ENCODE measurements around the gene ARF1.

Gene ARF1

DNA sequence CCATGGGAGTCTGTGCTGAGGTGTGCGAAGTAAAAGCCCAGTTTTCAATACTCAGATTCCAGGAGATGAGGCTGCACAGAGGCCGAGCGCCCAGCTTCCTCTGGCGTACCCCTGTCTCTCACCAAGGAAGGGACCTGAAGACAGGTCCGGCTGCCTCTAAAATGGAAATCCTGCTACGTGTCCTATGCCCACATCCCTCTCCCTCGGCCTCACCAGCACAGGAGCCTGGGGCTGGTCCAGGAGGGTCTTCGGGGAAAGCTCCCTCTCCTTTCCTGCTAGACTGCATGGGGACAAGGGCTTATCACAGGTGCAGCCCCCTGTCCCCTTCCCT lies 26.2 kb downstream of the ARF1 start:
- TF ChIP-seq, protein P1, sequence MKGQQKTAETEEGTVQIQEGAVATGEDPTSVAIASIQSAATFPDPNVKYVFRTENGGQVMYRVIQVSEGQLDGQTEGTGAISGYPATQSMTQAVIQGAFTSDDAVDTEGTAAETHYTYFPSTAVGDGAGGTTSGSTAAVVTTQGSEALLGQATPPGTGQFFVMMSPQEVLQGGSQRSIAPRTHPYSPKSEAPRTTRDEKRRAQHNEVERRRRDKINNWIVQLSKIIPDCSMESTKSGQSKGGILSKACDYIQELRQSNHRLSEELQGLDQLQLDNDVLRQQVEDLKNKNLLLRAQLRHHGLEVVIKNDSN (IDR thresholded peaks at IDR 0.05), result no peak
- TF ChIP-seq, protein P2, sequence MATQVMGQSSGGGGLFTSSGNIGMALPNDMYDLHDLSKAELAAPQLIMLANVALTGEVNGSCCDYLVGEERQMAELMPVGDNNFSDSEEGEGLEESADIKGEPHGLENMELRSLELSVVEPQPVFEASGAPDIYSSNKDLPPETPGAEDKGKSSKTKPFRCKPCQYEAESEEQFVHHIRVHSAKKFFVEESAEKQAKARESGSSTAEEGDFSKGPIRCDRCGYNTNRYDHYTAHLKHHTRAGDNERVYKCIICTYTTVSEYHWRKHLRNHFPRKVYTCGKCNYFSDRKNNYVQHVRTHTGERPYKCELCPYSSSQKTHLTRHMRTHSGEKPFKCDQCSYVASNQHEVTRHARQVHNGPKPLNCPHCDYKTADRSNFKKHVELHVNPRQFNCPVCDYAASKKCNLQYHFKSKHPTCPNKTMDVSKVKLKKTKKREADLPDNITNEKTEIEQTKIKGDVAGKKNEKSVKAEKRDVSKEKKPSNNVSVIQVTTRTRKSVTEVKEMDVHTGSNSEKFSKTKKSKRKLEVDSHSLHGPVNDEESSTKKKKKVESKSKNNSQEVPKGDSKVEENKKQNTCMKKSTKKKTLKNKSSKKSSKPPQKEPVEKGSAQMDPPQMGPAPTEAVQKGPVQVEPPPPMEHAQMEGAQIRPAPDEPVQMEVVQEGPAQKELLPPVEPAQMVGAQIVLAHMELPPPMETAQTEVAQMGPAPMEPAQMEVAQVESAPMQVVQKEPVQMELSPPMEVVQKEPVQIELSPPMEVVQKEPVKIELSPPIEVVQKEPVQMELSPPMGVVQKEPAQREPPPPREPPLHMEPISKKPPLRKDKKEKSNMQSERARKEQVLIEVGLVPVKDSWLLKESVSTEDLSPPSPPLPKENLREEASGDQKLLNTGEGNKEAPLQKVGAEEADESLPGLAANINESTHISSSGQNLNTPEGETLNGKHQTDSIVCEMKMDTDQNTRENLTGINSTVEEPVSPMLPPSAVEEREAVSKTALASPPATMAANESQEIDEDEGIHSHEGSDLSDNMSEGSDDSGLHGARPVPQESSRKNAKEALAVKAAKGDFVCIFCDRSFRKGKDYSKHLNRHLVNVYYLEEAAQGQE (IDR thresholded peaks at IDR 0.05; ENCODE audit: low read depth), result no peak

DNA sequence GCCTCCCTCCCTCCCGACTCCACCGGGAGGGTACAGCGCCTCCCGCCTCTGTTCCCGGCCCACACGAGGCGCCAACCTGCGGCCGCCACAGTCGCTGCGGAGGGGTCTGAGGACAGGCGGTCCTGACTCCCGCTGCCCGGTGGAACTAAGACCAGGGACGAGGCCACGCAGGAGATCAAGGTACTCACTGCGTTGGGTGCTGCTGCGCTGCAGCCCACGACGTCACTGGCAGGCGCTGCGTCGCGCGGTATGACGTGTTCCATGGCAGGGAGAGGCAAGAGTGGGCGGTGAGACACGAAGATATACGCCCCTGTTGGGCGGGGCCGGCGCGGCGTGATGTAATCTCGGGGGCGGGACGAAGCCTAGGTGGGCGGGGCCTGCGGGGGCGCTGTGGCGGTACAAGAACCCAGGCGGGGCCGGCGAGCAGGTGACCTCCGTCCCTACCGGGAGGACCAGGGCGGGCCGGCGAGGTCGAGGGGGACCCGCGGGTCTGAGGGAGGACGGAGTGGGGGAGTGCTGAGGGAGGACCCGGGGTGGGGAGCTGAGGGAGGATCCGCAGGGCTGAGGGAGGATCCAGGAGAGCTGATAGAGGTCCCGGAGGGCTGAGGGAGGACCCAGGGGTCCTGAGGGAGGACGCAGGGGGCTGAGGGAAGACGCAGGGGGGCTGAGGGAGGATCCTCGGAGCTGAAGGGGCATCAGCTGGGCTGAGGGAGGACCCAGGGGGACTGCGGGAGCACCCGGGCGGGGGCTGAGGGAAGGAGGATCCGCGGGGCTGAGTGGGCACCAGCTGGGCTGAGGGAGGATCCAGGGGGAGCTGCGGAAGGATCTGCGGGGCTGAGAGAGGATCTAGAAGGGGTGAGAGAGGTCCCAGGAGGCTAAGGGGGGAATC lies 26.8 kb downstream of the ARF1 start, which contains the start of gene MRPL55:
MRPL55 (minus strand) TSS at position 227 of the 889 bp plus-strand sequence. CDS start 1,039 bp downstream, outside the sequence.
- no peak for TF ChIP-seq RAD21 (IDR thresholded peaks at IDR 0.05; ENCODE audit: low read depth)
- TF ChIP-seq, protein P1 (IDR thresholded peaks at IDR 0.05), result no peak
- peak; percentile 67; the same call in 1 of the 2 replicates for TF ChIP-seq YY1 (IDR thresholded peaks at IDR 0.05; ENCODE audit: low read depth)
- no peak for TF ChIP-seq FOXM1 (IDR thresholded peaks at IDR 0.05; ENCODE audit: borderline replicate concordance, low read depth)
- no peak for TF ChIP-seq EP300 (IDR thresholded peaks at IDR 0.05; ENCODE audit: borderline replicate concordance)
- peak; percentile 95 for TF ChIP-seq EGR1 (IDR thresholded peaks at IDR 0.05)
- peak; percentile 100 for TF ChIP-seq CREB1 (IDR thresholded peaks at IDR 0.05; ENCODE audit: low read depth)
- peak; percentile 89 for TF ChIP-seq ZBTB7A (IDR thresholded peaks at IDR 0.05; ENCODE audit: low read depth)
- TF ChIP-seq TCF12 (IDR thresholded peaks at IDR 0.05; ENCODE audit: low read depth), result no peak; the same call in 1 of the 2 replicates
- no peak for TF ChIP-seq NFIC (IDR thresholded peaks at IDR 0.05)
- TF ChIP-seq CEBPB (IDR thresholded peaks at IDR 0.05), result peak; percentile 38; the same call in 1 of the 2 replicates
- peak; percentile 41 for TF ChIP-seq TAF1 (IDR thresholded peaks at IDR 0.05; ENCODE audit: low read depth)
- no peak for TF ChIP-seq TEAD4 (IDR thresholded peaks at IDR 0.05)
- TF ChIP-seq, protein P2 (IDR thresholded peaks at IDR 0.05; ENCODE audit: low read depth), result no peak
- TF ChIP-seq, protein P3, sequence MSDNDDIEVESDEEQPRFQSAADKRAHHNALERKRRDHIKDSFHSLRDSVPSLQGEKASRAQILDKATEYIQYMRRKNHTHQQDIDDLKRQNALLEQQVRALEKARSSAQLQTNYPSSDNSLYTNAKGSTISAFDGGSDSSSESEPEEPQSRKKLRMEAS (IDR thresholded peaks at IDR 0.05), result peak; percentile 86

DNA sequence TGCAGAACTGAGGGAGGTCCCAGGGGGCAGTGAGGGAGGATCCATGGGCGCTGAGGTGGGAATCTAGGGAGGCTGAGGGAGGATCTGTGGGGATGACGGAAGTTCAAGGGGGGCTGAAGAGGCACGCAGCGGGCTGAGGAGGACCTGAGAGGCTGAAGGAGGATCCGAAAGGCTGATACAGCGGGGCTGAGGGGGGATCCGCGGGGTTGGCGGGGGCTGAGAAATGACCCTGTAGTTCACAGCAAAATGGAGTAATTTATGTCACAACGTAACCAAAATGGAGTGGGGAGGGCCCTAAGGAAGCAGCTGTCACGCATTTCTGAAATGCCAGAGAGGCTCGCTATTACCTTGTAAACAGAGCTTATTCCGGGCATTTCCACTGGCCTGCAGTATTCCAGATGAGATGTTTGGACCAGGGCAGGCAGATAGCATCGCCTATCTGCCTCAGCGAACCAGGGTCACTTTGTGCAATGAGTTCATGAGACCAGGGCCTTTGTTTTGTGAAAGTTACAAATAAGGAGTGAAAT lies 27.5 kb downstream of the ARF1 start:
- TF ChIP-seq ZBTB7A (IDR thresholded peaks at IDR 0.05; ENCODE audit: low read depth), result no peak
- no peak for TF ChIP-seq EP300 (IDR thresholded peaks at IDR 0.05; ENCODE audit: borderline replicate concordance)
- TF ChIP-seq, protein P1 (IDR thresholded peaks at IDR 0.05), result no peak
- TF ChIP-seq NFIC (IDR thresholded peaks at IDR 0.05), result no peak
- no peak for TF ChIP-seq FOXM1 (IDR thresholded peaks at IDR 0.05; ENCODE audit: borderline replicate concordance, low read depth)
- TF ChIP-seq, protein P2 (IDR thresholded peaks at IDR 0.05; ENCODE audit: low read depth), result no peak
- no peak for TF ChIP-seq TAF1 (IDR thresholded peaks at IDR 0.05; ENCODE audit: low read depth)
- TF ChIP-seq RAD21 (IDR thresholded peaks at IDR 0.05; ENCODE audit: low read depth), result no peak
- TF ChIP-seq CREB1 (IDR thresholded peaks at IDR 0.05; ENCODE audit: low read depth), result no peak
- TF ChIP-seq, protein P3 (IDR thresholded peaks at IDR 0.05), result no peak
- no peak for TF ChIP-seq TCF12 (IDR thresholded peaks at IDR 0.05; ENCODE audit: low read depth)
- no peak for TF ChIP-seq CEBPB (IDR thresholded peaks at IDR 0.05)
- no peak for TF ChIP-seq EGR1 (IDR thresholded peaks at IDR 0.05)
- no peak for TF ChIP-seq YY1 (IDR thresholded peaks at IDR 0.05; ENCODE audit: low read depth)
- no peak for TF ChIP-seq TEAD4 (IDR thresholded peaks at IDR 0.05)

Measured in Ishikawa (cell line).